Measurements from ENCODE around the gene PUS1. TPM values are rescaled to one million over a fixed set of nuclear protein-coding genes. Genes with fewer than 3 reads are reported as not detected.

The PUS1 gene
- total RNA-seq, 1 donor from 2014 or later = 33.7 TPM

DNA sequence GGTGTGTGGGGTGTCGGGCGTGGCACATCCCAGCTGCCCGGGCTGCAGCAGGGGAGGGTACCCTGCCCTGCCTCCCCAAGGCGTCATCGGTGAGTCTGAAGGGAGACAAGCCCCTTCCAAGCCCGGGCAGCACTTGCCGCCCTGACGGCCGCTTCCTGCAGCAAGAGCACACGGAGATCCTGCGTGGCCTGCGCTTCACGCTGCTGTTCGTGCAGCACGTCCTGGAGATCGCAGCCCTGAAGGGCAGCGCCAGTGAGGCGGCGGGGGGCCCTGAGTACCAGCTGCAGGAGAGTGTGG lies 10.1 kb upstream of the PUS1 start:
- DNase-seq (ENCODE audit: low read depth) = no peak
- Mint-ChIP-seq H3K4me1 (ENCODE audit: low read depth, unreplicated experiment) (no peaks in the 10 kb centered on the region), H3K9me3 (ENCODE audit: unreplicated experiment) (no peaks in the 10 kb centered on the region), H3K27me3 (ENCODE audit: low read depth, unreplicated experiment) (no peaks in the 10 kb centered on the region), H3K4me3 (ENCODE audit: unreplicated experiment) (no peak overlapping the region), H3K36me3 (ENCODE audit: low read depth, unreplicated experiment) (peaks cover 8% of the 10 kb centered on the region), H3K27ac (ENCODE audit: unreplicated experiment) (no peak overlapping the region)
- Histone ChIP-seq H2AFZ (ENCODE audit: low read depth, low read length) (no peak overlapping the region), H3K4me3 (ENCODE audit: insufficient read depth, low read depth, low read length) (no peak overlapping the region), H3K79me2 (ENCODE audit: insufficient read depth, low read length) (no peaks in the 10 kb centered on the region), H3K9me3 (ENCODE audit: insufficient read depth, low read depth, low read length) (no peaks in the 10 kb centered on the region), H3K27ac (ENCODE audit: low read depth, low read length) (no peak overlapping the region), H3K36me3 (ENCODE audit: insufficient read depth, low read length) (no peaks in the 10 kb centered on the region), H3K4me2 (ENCODE audit: low read length) (no peak overlapping the region), H3K4me1 (ENCODE audit: insufficient read depth, low read length) (no peaks in the 10 kb centered on the region), H3K27me3 (ENCODE audit: insufficient read depth, low read length) (no peaks in the 10 kb centered on the region), H3K9ac (ENCODE audit: low read length) (no peak overlapping the region), H4K20me1 (ENCODE audit: insufficient read depth, low read length) (peaks cover 6% of the 10 kb centered on the region)
- FAIRE-seq = no peak
- TF ChIP-seq EZH2 (IDR thresholded peaks at IDR 0.05; ENCODE audit: insufficient read depth, low read length) = no peak
- TF ChIP-seq, protein P1, sequence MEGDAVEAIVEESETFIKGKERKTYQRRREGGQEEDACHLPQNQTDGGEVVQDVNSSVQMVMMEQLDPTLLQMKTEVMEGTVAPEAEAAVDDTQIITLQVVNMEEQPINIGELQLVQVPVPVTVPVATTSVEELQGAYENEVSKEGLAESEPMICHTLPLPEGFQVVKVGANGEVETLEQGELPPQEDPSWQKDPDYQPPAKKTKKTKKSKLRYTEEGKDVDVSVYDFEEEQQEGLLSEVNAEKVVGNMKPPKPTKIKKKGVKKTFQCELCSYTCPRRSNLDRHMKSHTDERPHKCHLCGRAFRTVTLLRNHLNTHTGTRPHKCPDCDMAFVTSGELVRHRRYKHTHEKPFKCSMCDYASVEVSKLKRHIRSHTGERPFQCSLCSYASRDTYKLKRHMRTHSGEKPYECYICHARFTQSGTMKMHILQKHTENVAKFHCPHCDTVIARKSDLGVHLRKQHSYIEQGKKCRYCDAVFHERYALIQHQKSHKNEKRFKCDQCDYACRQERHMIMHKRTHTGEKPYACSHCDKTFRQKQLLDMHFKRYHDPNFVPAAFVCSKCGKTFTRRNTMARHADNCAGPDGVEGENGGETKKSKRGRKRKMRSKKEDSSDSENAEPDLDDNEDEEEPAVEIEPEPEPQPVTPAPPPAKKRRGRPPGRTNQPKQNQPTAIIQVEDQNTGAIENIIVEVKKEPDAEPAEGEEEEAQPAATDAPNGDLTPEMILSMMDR (IDR thresholded peaks at IDR 0.05; ENCODE audit: insufficient read depth, low read depth, low read length) = no peak

DNA sequence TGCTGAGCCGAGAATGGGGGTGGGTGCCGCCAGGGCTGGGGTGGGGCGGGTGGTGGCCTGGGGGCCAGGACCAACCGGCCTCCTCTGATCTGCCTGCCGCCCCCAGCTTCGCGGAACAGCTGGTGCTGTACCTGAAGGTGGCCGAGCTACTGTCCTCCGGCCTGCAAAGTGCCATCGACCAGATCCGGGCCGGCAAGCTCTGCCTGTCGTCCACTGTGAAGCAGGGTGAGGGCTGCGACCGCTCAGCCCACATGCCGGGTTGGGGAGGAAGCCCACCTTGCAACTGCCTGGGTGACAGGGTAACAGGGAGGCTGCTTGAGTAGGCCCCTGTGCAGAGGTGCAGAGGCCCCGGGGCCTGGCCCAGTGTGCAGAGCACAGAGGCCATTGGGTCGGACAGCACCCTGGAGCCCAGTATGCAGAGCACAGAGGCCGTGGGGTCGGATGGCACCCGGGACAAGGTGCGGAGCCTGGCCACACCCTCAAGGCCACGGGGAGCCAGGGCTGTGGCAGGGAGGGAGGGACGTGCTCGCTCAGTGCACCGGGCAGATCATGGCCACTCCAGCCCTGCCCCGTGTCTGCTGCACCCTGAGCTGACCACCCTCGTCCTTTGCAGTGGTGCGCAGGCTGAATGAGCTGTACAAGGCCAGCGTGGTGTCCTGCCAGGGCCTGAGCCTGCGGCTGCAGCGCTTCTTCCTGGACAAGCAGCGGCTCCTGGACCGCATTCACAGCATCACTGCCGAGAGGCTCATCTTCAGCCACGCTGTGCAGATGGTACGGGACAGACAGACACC lies 9.5 kb upstream of the PUS1 start:
- no peak overlapping the region for H3K27ac ChIP-seq (ENCODE audit: low read depth, low read length)
- DNase-seq (ENCODE audit: low read depth) (no peak), FAIRE-seq (no peak)
- peaks cover 6% of the 10 kb centered on the region for H3K36me3 Mint-ChIP-seq (ENCODE audit: low read depth, unreplicated experiment)
- no peaks in the 10 kb centered on the region for H3K27me3 ChIP-seq (ENCODE audit: insufficient read depth, low read length)
- no peaks in the 10 kb centered on the region for H3K4me1 Mint-ChIP-seq (ENCODE audit: low read depth, unreplicated experiment)
- no peak overlapping the region for H3K4me3 Mint-ChIP-seq (ENCODE audit: unreplicated experiment)
- H4K20me1 ChIP-seq (ENCODE audit: insufficient read depth, low read length) = peaks cover 6% of the 10 kb centered on the region
- TF ChIP-seq EZH2 (IDR thresholded peaks at IDR 0.05; ENCODE audit: insufficient read depth, low read length) = no peak
- TF ChIP-seq, protein P1 (IDR thresholded peaks at IDR 0.05; ENCODE audit: insufficient read depth, low read depth, low read length) = no peak
- H3K9me3 ChIP-seq (ENCODE audit: insufficient read depth, low read depth, low read length) = no peaks in the 10 kb centered on the region
- H3K9me3 Mint-ChIP-seq (ENCODE audit: unreplicated experiment) = no peaks in the 10 kb centered on the region
- H3K4me2 ChIP-seq (ENCODE audit: low read length) = no peak overlapping the region
- H3K27me3 Mint-ChIP-seq (ENCODE audit: low read depth, unreplicated experiment) = no peaks in the 10 kb centered on the region
- H3K36me3 ChIP-seq (ENCODE audit: insufficient read depth, low read length) = no peaks in the 10 kb centered on the region
- no peak overlapping the region for H2AFZ ChIP-seq (ENCODE audit: low read depth, low read length)
- no peaks in the 10 kb centered on the region for H3K79me2 ChIP-seq (ENCODE audit: insufficient read depth, low read length)
- no peak overlapping the region for H3K4me3 ChIP-seq (ENCODE audit: insufficient read depth, low read depth, low read length)
- no peak overlapping the region for H3K27ac Mint-ChIP-seq (ENCODE audit: unreplicated experiment)
- H3K9ac ChIP-seq (ENCODE audit: low read length) = no peak overlapping the region
- H3K4me1 ChIP-seq (ENCODE audit: insufficient read depth, low read length) = no peaks in the 10 kb centered on the region

DNA sequence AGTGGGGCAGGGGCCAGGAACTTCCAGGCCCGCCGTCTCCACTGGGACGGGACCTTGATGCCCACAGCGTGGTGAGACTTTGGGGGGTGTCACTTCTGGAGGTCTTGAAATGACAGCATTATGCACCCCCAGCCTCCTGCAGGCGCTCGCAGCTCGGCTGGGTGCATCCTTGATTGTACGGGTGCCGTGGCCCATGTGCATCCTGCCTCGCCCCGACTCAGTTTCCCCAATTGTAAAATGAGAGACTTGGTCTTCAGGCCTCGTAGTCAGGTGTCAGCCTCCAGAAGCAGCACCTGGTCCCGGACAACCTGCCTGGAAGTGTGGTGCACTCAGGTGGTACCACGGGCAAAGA lies 8.9 kb upstream of the PUS1 start:
- H3K4me1 Mint-ChIP-seq (ENCODE audit: low read depth, unreplicated experiment) = no peaks in the 10 kb centered on the region
- no peaks in the 10 kb centered on the region for H3K27me3 Mint-ChIP-seq (ENCODE audit: low read depth, unreplicated experiment)
- TF ChIP-seq, protein P1 (IDR thresholded peaks at IDR 0.05; ENCODE audit: insufficient read depth, low read depth, low read length) = no peak
- TF ChIP-seq EZH2 (IDR thresholded peaks at IDR 0.05; ENCODE audit: insufficient read depth, low read length) = no peak
- Histone ChIP-seq H3K9me3 (ENCODE audit: insufficient read depth, low read depth, low read length) (no peaks in the 10 kb centered on the region), H3K36me3 (ENCODE audit: insufficient read depth, low read length) (no peaks in the 10 kb centered on the region), H3K27ac (ENCODE audit: low read depth, low read length) (no peak overlapping the region), H4K20me1 (ENCODE audit: insufficient read depth, low read length) (peaks cover 6% of the 10 kb centered on the region), H3K4me1 (ENCODE audit: insufficient read depth, low read length) (no peaks in the 10 kb centered on the region), H3K4me2 (ENCODE audit: low read length) (no peak overlapping the region), H3K27me3 (ENCODE audit: insufficient read depth, low read length) (no peaks in the 10 kb centered on the region), H3K4me3 (ENCODE audit: insufficient read depth, low read depth, low read length) (no peak overlapping the region), H3K9ac (ENCODE audit: low read length) (no peak overlapping the region), H2AFZ (ENCODE audit: low read depth, low read length) (no peak overlapping the region), H3K79me2 (ENCODE audit: insufficient read depth, low read length) (no peaks in the 10 kb centered on the region)
- DNase-seq (ENCODE audit: low read depth) (no peak), FAIRE-seq (no peak)
- no peak overlapping the region for H3K27ac Mint-ChIP-seq (ENCODE audit: unreplicated experiment)
- peaks cover 6% of the 10 kb centered on the region for H3K36me3 Mint-ChIP-seq (ENCODE audit: low read depth, unreplicated experiment)
- no peak overlapping the region for H3K4me3 Mint-ChIP-seq (ENCODE audit: unreplicated experiment)
- H3K9me3 Mint-ChIP-seq (ENCODE audit: unreplicated experiment) = peaks cover 2% of the 10 kb centered on the region

All from astrocyte (in vitro differentiated cells and primary cell).